VCaP (cell line): ENCODE measurements around the gene B4GALT6.

Source experiments
- H3K27ac ChIP-seq: fragments of 450-650 bp; 2 replicates; pipeline ENCODE4 v1.5.1; 2017
- TF ChIP-seq, protein P1 (sequence below): fragments of 450-650 bp; conservative IDR thresholded peaks from 2 replicates; pipeline ENCODE4 v1.5.1; 2017; ENCODE audit warnings: mild to moderate bottlenecking, moderate library complexity

The B4GALT6 gene

DNA sequence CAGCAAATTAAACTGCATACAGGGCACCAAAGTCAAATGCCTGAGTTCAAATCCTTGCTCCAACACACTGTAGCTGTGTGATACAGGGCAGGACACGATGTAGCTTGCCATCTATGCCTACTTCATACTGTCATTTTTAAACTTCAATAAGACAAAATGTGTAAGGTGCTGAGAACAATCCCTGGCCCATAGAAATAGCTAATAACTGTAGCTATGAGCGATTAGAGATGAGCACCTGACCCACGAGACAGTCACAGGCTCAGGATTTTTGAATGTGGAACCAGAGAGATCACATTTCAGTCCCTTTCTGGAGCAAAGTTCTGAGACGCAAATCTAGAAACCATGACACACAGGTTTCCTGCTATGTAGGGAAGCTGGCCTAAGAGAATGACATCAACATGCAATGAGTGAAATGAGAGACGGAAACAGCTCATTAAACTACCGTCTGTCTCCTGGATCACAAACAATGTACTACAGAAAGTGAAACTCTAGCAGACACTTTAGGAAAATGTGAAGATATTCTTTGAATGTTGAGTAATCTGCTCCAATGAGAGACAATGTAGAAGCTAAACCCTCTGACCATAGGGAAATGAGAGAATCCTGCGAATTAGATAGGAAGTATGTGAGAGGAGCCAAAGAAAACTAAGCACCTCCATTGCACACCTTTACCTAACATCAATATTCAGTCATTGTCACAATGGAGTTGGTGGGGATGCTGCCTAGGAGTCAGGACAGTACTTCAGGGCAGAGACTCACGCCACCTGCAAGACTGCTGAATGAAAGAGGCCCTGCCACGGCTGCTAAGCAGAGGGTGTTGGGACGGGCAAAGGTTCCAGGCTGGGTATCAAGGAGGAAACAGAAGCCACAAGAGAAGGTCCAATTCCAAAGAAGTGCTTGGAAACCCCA, 25.5 kb downstream of the B4GALT6 start:
- TF ChIP-seq, protein P1, sequence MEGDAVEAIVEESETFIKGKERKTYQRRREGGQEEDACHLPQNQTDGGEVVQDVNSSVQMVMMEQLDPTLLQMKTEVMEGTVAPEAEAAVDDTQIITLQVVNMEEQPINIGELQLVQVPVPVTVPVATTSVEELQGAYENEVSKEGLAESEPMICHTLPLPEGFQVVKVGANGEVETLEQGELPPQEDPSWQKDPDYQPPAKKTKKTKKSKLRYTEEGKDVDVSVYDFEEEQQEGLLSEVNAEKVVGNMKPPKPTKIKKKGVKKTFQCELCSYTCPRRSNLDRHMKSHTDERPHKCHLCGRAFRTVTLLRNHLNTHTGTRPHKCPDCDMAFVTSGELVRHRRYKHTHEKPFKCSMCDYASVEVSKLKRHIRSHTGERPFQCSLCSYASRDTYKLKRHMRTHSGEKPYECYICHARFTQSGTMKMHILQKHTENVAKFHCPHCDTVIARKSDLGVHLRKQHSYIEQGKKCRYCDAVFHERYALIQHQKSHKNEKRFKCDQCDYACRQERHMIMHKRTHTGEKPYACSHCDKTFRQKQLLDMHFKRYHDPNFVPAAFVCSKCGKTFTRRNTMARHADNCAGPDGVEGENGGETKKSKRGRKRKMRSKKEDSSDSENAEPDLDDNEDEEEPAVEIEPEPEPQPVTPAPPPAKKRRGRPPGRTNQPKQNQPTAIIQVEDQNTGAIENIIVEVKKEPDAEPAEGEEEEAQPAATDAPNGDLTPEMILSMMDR = no peak
- no peak overlapping the region for H3K27ac ChIP-seq

DNA sequence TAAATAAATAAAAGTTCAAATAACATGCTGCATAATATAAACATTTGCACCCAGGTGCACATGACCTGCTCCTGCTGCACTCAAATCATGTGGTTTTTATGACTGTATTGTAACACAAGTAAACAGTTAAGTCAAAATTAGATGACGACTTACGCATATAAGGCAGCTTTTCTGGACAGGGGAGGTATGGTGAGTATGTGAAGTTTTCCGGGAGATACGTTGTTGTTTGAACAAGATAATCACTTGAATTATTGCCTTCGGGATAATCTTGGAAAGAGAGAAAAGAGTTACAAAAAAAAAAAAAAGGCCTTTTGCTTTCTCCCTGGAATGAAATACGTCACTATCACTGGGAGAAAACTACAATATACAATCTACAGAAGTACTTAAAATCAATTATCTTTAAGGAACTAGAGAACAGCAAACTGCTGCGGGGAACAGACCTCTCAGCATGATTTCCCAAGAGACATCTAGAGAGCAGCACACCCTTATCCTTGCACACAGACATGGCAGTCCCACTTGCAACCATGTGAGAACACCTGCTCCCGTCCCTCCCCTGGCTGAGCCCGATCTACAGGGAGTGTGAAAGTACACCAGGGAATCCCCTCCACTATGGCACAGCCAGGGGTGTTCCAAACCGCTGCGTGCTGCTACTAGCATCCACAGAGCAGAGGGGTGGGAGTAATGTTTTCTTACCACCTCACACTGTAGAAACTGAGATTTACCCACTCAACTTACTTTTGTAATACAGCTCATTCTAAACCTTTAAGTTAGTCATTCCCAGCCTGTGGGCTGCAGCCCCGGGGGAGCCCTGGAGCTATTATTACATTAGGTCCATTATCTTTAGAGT, 26.3 kb downstream of the B4GALT6 start:
- H3K27ac ChIP-seq = no peak overlapping the region
- TF ChIP-seq, protein P1 = no peak

DNA sequence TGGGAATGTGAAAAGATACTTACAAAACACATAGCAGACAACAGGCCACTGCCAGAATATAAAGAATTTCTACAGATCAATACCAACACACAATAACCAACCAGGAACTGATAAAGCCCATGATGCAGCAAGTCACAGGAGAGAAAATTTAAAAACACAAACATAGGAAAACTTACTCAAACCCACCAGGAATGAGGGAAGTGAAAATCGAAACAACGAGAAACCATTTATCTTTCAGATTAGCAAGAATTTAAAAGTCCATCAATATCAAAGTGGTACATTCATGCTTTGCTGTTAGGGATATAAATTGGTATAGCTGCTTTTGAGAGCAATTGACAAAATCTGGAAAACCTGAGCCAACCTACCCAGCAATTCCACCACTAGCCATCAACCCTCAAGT, 27.6 kb downstream of the B4GALT6 start:
- TF ChIP-seq, protein P1 = no peak

DNA sequence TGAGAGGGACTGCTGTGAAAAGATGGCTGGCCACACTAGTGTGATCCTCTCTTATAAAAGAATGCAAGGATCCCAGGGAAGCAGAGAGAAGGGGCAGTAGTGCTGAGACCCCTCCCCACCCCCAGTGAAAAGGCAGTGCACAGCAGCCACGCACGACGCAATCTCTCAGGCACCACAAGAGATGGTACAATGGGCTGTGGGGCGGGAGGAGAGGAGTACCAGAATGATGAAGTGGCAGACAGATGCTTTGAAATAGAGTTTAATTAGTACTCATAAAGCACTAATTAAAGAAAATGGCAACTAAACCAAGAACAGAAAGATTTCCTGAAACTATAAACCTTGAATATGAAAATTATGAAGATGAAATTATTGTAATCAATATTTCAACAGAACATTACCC, 29.0 kb downstream of the B4GALT6 start:
- TF ChIP-seq, protein P1 = no peak
- H3K27ac ChIP-seq = no peak overlapping the region

More for the DNA sequence above, 27.6 kb downstream of the B4GALT6 start:
- H3K27ac ChIP-seq = no peak overlapping the region

DNA sequence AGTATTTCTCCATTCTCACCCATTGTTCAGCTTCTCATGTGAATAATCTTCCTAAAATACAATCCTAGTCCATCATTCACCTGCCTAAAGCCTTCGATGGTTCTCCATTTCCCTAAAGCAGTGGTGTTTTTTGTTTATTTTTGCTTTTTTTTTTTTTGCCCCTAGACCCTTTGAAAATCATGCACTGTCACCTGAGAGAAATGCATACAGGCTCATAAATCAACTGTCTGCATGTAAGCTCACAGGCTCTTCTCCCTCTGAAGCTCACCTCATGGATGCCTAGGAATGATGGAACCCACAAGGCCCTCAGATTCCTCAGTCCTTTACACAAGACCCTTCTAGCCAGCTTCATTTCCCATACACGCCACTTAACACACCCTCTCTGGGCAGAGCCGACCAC, 31.5 kb downstream of the B4GALT6 start:
- H3K27ac ChIP-seq = no peak overlapping the region
- TF ChIP-seq, protein P1 = no peak

DNA sequence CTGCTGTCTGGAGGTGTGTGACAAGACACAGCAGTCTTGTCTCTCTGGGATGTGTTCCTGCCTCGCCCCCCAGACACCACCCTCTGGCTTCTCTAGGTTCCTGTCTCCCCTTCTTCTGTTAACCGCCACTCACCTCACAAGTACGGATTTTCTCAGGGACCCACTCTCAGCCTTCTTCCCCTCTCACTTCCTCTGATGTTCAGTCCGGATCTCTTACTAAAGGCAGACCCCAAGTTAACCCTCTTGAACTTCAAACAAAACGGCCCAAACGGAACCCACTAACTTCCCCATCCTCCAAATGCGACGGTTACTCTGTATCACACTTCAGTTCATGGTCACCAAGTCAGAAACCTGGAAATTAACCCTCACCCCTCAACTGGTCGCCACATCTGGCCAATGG, 32.0 kb downstream of the B4GALT6 start:
- H3K27ac ChIP-seq = no peak overlapping the region
- TF ChIP-seq, protein P1 = no peak

DNA sequence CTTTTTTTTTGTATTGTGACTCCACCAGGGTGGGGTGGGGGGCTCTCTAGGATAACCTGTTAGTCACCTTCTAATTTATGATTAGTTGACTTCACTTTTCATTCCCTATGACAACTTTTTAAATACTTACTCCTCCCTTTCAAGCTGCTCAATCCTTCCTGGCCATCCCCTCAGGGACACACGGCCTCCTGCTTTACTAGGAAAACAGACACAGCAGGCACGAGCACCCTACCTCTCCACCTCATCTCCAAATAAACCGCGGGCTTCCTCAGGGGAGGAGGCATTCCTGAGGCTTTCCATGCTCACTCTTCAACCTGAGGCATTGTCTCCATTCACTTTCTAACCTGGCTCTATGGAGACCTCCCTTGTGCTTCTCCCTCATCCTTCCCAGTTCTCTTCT, 33.0 kb downstream of the B4GALT6 start:
- no peak overlapping the region for H3K27ac ChIP-seq
- TF ChIP-seq, protein P1 = no peak
